ENCODE measurements around the gene CMTM7.

DNA sequence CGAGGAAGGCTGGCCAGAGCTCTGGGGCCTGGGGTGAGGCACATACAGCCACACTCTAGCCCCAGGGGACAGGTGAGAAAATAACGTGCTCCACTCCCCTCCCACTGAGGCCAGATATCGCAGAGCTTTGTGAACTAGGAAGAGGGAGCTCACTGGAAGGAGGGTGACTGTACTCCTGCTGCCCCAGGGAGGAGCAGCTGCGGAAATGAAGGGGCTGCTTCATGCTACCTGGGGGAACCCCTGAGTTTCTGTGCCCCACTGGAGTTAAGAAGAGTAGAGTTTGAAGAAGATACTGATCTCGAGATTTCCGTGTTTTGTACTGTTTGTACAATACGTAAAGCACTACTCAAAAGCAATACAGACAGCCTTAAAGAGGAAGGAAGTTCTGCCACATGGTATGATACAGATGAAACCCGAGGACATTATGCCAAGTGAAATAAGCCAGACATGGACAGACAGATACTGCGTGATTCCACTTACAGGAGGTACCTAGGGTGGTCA is 66.4 kb downstream of the CMTM7 start:
- TF ChIP-seq, protein P1, sequence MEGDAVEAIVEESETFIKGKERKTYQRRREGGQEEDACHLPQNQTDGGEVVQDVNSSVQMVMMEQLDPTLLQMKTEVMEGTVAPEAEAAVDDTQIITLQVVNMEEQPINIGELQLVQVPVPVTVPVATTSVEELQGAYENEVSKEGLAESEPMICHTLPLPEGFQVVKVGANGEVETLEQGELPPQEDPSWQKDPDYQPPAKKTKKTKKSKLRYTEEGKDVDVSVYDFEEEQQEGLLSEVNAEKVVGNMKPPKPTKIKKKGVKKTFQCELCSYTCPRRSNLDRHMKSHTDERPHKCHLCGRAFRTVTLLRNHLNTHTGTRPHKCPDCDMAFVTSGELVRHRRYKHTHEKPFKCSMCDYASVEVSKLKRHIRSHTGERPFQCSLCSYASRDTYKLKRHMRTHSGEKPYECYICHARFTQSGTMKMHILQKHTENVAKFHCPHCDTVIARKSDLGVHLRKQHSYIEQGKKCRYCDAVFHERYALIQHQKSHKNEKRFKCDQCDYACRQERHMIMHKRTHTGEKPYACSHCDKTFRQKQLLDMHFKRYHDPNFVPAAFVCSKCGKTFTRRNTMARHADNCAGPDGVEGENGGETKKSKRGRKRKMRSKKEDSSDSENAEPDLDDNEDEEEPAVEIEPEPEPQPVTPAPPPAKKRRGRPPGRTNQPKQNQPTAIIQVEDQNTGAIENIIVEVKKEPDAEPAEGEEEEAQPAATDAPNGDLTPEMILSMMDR (IDR thresholded peaks at IDR 0.05): no peak
- no peak for TF ChIP-seq POLR2A (IDR thresholded peaks at IDR 0.05)
